GM12891 (cell line): ENCODE results near the gene AFAP1.

Experiments used
- DNase-seq: peaks from one replicate; pipeline ENCODE4 v3.0.0; 2011; ENCODE audit warnings: low spot score; ENCODE audit not compliant: insufficient read length
- FAIRE-seq: peaks from 2 replicates; lab custom pipeline; 2011; peaks lifted over from hg19 to GRCh38; lab: Jason Lieb, UNC
- PAX5 ChIP-seq: IDR thresholded peaks from 2 replicates; pipeline ENCODE4 v1.6.1; 2011; ENCODE audit warnings: low read length, moderate library complexity, mild to moderate bottlenecking; ENCODE audit not compliant: insufficient read depth, severe bottlenecking
- POLR2A ChIP-seq: IDR thresholded peaks from 2 replicates; pipeline ENCODE4 v1.6.1; 2011; ENCODE audit warnings: low read depth, low read length, control low read depth
- POLR2AphosphoS5 ChIP-seq: IDR thresholded peaks from 2 replicates; pipeline ENCODE4 v1.6.1; 2011; ENCODE audit warnings: low read depth, low read length, control low read depth
- POU2F2 ChIP-seq: IDR thresholded peaks from 2 replicates; pipeline ENCODE4 v1.6.1; 2011; ENCODE audit warnings: low read depth, mild to moderate bottlenecking, control low read depth, low read length, moderate library complexity
- SPI1 ChIP-seq: IDR thresholded peaks from 2 replicates; pipeline ENCODE4 v1.6.1; 2011; ENCODE audit warnings: low read depth, low read length, control low read depth
- TAF1 ChIP-seq: IDR thresholded peaks from 2 replicates; pipeline ENCODE4 v1.6.1; 2011; ENCODE audit warnings: low read depth, low read length, control low read depth

The AFAP1 gene

DNA sequence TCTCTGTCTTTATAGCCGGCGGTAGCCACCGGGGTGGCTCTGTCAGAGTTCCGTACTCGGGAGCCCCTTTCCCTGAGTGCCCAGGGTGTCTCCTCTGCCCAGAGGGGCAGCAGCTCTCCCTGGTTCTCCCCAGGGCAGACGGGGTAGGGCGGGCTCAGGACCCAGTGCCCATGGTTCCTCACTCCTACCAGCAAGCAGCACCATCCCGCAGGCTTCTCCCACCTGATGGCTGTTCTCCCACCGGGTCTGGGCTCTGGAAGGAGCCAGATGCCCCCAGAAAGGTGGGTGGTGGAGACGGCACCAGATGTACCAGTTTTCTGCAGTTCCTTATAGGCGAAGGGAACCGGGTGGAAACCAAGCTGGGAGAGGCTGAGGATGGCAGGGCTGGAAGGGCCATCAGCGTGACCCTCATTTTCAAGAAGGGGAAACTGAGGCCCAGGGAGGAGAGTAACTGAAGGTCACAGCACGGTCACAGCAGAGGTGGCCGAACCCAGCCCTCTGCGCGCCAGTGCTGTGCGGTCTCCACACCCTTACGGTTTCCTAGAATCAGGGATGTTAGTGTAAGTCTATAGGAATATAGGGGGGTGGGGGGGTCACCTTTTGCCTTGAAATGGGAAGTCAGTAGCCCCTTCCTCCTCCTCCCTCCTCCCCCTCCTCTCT is 198.7 kb downstream of the AFAP1 start:
- DNase-seq, result no peak
- TF ChIP-seq TAF1 (no peak), POLR2AphosphoS5 (no peak), PAX5 (no peak), SPI1 (no peak), POLR2A (no peak), POU2F2 (no peak)
- FAIRE-seq, result no peak

DNA sequence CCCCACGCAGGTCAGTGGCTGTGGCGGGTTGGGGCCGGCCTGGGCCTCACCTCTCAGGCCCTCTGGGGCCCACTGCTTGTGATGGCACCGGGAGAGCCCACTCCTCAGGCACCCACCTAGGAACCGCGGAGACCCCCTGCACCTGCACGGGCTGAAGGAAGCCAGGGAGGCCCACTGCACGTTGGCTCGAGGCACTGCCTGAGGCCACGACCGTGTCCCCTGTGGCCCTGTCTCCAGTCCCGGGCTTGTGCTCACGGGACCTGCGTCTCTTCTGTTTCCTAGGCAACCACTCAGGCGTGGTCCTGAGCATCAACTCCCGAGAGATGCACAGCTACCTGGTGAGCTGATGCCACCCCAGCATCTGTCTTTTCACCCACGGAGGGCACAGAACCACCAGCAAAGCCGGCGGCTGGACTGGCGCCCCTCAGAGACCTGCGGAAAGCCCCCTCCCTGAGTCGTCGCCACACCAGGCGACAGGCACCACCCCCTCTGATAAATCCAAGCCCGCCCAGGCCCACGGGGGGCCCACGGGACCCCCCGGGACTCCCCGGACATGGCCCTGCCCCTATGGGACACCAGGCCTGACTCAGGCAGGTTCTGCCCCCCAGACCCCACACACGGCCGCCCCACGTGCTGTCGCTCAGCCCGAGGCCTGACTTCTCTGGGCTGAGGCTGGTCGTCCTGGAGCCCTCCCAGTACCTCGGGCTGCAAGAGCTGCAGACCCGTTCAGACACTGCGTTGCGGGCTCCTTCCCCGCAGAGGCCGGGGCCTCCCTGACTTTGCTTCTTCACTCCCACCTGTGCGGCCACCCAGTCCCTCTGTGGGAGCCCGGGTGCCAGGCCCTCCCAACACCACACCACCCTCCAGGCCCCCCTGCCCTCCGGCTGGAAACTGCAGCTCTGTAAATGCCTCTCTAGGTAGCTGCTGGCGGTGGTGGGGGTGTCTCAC is 199.5 kb downstream of the AFAP1 start:
- FAIRE-seq, result no peak
- no peak for TF ChIP-seq PAX5
- no peak for TF ChIP-seq SPI1
- TF ChIP-seq TAF1, result no peak
- TF ChIP-seq POU2F2, result no peak
- no peak for TF ChIP-seq POLR2A
- TF ChIP-seq POLR2AphosphoS5, result no peak
- no peak for DNase-seq

DNA sequence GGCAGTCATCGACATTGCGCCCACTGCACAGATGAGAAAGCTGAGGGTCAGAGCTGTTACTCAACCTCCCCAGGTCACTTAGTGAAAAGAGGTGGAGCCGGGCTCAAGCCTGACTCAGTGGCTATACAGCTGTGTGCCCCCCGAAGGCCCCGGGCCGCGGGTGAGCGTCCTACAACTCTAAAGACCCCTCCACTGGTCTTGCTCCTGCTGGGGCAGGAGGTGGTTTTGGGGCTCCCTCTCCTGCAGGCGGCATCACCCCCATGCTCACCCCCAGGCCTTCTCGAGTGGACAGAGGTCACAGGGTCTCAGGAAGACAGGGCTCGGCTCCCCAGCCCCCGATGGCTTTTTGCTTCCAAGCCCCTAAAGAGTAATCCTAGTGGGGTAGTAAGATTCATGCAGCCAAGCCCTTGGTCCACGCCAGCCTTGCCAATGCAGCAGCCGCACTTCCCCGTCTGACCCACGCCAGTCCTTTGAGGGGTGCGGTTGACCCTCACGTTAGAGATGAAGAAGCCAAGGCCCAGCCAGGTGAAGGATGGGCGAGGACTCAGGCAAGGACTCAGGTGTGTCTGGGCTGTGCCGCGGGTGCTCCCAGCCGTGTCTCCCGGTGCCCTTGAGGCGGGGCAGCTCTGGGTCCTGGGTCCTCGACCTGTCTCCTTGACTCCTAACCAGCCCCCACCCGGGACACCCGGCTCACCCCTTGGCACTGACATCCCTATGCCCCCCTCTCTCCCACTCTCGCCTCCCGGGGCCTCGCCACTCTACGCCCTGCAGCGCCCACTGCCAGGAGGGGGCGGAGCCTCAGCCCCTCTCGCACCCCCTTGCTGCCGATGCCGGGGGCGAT is 200.4 kb downstream of the AFAP1 start:
- FAIRE-seq, result no peak

DNA sequence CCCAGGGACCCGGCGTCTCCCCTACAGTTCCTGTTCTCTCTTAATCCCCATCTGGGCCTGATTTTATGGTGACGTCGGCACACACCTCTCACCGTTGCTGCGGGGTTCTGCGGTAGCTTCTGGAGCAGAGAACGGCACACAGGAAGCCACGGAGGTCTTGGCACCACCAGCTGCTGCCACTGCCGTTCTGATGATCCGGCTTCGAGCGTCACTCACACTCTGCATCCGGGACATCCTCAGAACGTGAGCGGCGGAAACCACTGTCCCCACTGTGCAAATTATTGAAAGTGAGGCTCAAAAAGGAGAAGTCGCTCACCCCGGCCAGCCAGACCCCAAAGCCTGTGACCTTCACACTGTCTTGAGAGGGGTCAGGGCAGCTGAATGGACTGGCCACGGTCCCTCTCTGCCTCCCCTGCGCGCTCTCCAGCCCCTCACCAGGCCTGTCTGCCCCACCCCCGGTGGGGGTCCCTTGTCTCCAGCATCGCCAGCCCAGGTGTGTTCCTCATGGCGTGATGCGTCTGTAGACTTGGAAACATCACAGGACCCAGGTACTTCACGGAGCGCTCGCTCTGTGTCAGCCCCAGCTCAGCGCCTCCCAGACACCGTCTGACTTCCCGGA is 201.1 kb downstream of the AFAP1 start:
- FAIRE-seq, result no peak
- TF ChIP-seq POU2F2 (no peak), TAF1 (no peak), POLR2A (no peak), PAX5 (no peak), SPI1 (no peak), POLR2AphosphoS5 (no peak)
- DNase-seq, result no peak

More for the DNA sequence above, 200.4 kb downstream of the AFAP1 start:
- no peak for DNase-seq
- TF ChIP-seq POLR2AphosphoS5 (no peak), TAF1 (no peak), PAX5 (no peak), POLR2A (no peak), POU2F2 (no peak)

DNA sequence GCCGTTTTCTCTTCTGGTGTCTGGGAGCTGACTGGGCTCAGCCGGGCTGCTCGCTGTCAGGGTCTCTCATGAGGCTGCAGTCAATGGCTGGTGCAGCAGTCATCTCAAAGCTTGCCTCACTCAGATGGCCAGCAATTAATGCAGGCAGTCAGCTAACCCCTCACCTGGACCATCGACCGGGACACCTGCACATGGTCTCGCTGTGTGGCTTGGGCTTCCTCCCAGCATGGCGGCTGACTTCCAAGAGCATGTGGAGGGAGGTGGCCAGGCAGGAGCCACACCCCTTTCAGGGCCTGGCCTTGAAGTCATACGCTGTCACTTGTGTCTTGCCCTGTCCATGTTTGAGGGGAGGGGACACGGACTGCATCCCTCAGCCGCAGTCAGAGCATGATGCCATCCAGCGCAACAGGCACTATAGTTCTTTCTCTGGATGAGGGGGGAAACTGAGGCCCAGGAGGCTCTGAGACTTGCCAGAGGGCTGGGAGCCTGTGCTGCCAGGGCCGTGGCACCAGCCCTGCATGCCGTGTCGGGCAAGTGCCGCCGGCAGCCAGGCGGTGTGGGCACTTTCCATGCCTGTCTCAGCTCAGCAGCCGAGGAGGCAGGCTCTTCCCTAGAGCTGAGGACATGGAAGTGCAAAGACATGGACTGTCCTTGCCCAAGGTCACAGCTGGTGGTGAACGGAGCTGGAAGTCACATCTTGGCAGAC is 201.8 kb downstream of the AFAP1 start:
- no peak for TF ChIP-seq TAF1
- no peak for TF ChIP-seq PAX5
- no peak for TF ChIP-seq POLR2AphosphoS5
- TF ChIP-seq POLR2A, result no peak
- no peak for TF ChIP-seq POU2F2
- TF ChIP-seq SPI1, result no peak
- DNase-seq (no peak), FAIRE-seq (no peak)

DNA sequence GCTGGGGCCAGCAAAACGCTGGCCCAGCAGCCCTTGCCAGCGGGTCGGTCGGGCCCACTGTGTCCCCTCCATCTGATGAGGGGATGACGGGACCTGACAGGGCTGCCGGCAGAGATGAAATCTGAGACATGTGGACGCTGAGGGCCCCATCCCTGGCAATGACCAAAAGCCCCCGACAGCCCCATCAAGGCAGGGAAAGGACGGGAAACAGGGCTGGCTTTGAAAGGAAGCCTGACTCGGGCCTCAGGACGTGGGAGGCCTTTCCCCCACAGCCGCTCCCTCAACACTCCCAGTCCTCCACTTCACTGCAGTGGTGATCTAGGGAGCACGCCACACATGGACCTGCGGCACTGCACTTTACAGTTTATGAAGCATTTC is 202.4 kb downstream of the AFAP1 start:
- no peak for TF ChIP-seq SPI1
- no peak for TF ChIP-seq POLR2A
- no peak for TF ChIP-seq POLR2AphosphoS5
- no peak for TF ChIP-seq POU2F2
- TF ChIP-seq TAF1, result no peak
- TF ChIP-seq PAX5, result no peak
- no peak for FAIRE-seq
- DNase-seq, result no peak

DNA sequence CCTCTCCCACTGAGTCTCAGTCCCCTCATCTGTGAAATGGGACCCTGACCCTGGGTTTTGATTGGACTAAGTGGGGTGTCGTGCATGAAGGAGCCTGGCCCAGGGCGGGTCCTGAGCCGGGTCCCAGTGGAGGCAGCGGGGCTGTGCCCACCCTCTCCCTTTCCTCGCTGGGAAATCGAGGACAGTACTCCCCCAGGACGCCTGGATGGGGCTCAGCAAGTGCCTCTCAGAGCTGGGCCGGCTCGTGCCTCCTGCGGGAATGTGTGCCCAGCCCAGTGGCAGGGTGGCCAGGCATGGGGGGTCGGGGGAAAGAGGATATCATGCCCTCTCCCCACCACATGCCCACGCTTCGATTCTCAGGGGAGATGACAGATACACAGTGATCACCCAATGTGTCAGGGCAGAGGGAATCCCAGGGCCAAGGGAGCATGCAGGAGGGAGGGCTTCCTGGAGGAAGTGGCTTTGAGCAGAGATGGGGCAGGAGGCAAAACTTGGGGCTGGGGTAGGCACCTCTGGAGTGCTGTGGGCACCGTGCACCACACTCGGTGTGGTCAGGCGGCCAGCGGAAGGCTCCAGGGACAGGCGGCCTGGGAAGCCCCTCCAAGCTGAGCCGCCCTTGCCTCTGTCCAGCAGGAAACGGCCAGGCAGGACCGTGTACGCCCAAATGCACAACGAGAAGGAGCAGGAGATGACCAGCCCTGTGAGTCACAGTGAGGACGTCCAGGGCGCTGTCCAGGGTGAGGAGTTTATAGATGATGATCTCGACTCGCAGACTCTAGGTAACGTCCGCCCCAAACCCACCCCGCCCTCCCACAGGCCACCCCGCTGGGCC is 203.0 kb downstream of the AFAP1 start:
- no peak for DNase-seq
- FAIRE-seq, result no peak
- no peak for TF ChIP-seq POU2F2
- no peak for TF ChIP-seq POLR2A
- TF ChIP-seq SPI1, result no peak
- no peak for TF ChIP-seq POLR2AphosphoS5
- no peak for TF ChIP-seq PAX5
- no peak for TF ChIP-seq TAF1

DNA sequence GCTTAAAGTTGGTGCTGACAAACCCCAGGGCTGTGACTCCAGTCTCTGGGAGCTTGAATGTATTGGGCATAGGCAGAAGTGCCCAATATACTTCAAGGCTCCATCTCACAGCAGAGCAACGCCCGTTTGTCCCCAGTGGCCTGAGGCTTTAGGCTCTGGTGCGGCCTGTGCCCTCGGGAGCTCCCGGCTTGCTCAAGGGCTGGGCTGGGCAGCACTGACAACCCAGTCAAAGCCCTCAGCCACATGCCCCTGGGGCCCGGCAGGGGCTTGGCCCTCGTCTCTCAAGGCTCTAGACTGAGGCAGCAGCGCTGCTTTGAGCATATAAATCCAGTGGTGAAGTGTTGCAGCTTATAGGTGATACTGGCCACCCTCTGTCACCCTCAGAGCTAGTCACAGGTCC is 203.7 kb downstream of the AFAP1 start:
- DNase-seq (no peak), FAIRE-seq (no peak)
- no peak for TF ChIP-seq PAX5

DNA sequence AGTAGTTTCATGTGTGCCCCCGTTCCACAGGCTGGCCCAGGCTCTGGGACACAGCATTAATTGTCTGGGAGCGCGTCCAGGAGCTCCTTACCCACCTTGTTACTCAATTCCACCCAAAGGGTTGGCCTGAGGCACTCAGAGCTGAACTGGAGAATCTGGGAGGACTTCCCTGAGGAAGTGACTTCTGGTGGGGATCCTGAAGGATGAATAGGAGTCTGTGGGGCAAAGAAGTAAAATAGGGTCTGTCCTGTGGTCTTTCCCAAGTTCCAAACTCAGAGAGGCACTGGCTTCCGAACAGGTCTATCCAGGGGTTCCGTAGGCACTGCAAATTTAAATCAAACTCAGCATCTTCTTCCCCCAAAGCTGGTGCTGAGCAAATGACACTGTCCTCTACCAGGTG is 204.3 kb downstream of the AFAP1 start:
- no peak for TF ChIP-seq POU2F2
- no peak for TF ChIP-seq PAX5
- no peak for TF ChIP-seq SPI1
- no peak for TF ChIP-seq POLR2AphosphoS5
- no peak for TF ChIP-seq TAF1
- TF ChIP-seq POLR2A, result no peak
- no peak for DNase-seq
- FAIRE-seq, result no peak
